AG04449 (cell line): ENCODE data around the gene TJP1.
"Not testable (repeated sequence)": the region's sequence is repeated elsewhere in the genome, so short reads cannot be mapped to it uniquely, and the experiment has no call there.

Experiments
- CTCF ChIA-PET: fragments of 350-600 bp; formaldehyde crosslinking; extraction: SDS; loops from one replicate; lab custom pipeline; 2021; ENCODE audit warnings: antibody characterized with exemption; lab: Yijun Ruan, JAX
- POLR2A ChIA-PET: fragments of 400-600, 350-600 bp; formaldehyde crosslinking; extraction: SDS; loops from one replicate; lab custom pipeline; 2020; ENCODE audit warnings: antibody characterized with exemption, inconsistent platforms; lab: Yijun Ruan, JAX
- DNase-seq: peaks from one replicate; pipeline ENCODE4 v3.0.0-alpha.2; 2010; ENCODE audit warnings: low read depth, low spot score
- H3K4me3 ChIP-seq: 2 replicates; pipeline ENCODE4 v1.5.1; 2011; ENCODE audit warnings: low read depth, mild to moderate bottlenecking, control low read depth, low read length
- TF ChIP-seq, protein P1 (sequence below): IDR thresholded peaks from one replicate; pipeline ENCODE4 v1.5.1; 2011; ENCODE audit warnings: mild to moderate bottlenecking, moderate library complexity, low read length, control low read depth, inconsistent platforms; ENCODE audit not compliant: insufficient read depth; ENCODE audit errors: missing control alignments

The TJP1 gene

DNA sequence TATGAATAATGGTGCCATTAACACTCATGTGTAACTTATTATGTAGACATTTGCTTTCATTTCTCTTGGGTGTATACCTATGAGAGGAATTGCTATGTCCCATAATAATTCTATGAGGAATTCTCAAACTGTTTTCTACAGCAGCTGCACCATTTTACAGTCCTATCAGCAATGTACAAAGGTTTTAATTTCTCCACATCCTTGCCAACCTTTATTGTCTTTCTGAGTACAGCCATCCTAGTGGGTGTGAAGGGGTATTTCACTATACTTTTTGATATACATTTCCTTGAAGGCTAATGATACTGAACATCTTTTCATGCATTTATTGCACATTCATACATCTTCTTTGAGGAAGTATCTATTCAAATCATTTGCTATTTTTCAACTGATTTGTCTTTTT is 34.5 kb downstream of the TJP1 start:
- no peak overlapping the region for H3K4me3 ChIP-seq
- ChIA-PET POLR2A (no interaction called here), CTCF (interaction anchor here (4.2 kb wide), 1 partner anchor 138 kb away, joined by 13 read pairs; no protein-coding TSS in a partner anchor)
- no peak for DNase-seq
- TF ChIP-seq, protein P1, sequence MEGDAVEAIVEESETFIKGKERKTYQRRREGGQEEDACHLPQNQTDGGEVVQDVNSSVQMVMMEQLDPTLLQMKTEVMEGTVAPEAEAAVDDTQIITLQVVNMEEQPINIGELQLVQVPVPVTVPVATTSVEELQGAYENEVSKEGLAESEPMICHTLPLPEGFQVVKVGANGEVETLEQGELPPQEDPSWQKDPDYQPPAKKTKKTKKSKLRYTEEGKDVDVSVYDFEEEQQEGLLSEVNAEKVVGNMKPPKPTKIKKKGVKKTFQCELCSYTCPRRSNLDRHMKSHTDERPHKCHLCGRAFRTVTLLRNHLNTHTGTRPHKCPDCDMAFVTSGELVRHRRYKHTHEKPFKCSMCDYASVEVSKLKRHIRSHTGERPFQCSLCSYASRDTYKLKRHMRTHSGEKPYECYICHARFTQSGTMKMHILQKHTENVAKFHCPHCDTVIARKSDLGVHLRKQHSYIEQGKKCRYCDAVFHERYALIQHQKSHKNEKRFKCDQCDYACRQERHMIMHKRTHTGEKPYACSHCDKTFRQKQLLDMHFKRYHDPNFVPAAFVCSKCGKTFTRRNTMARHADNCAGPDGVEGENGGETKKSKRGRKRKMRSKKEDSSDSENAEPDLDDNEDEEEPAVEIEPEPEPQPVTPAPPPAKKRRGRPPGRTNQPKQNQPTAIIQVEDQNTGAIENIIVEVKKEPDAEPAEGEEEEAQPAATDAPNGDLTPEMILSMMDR, result no peak

DNA sequence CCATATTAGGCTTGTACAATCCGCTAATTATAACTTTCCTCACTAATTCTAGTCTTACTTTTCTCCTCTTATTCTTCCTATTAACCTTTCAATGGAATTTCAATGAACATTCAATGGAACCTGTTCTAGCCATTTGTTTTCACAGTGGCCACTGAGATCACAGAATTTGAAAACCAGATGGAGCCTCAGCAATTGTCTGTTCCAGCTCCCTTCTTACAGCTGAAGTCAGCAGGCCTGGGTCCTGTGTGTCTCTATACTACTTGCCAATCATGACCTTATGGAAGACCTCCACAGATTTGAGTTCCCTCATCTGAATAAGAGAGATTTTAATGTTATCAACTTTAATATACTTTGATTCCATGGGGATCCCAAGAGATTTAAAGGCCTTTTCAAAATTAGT is 36.6 kb downstream of the TJP1 start:
- POLR2A ChIA-PET, result no interaction called here
- CTCF ChIA-PET, result interaction anchor here (4.2 kb wide), 1 partner anchor 140 kb away, joined by 13 read pairs; no protein-coding TSS in a partner anchor
- TF ChIP-seq, protein P1, result no peak
- H3K4me3 ChIP-seq, result no peak overlapping the region
- no peak for DNase-seq

DNA sequence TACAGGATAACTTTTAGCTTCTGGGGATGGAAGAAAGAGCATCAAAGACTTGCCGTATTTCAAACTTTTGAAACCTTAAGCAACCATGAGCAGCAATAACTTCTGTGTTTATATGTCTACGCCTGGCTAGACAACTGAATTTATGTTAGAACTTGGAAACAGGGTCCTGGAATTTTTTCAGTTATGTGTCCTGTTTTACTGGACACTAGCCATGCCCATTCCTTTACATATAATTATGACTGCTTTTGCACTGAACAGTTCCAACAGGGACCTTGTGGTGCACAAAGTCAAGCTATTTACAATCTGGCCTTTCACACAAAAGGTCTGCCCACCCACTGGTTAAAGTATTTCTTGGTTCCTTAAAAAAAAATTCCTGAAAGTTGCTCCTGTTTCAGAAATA is 37.1 kb downstream of the TJP1 start:
- no peak overlapping the region for H3K4me3 ChIP-seq
- DNase-seq, result no peak
- TF ChIP-seq, protein P1, result no peak
- ChIA-PET POLR2A (no interaction called here), CTCF (interaction anchor here (4.2 kb wide), 1 partner anchor 140 kb away, joined by 13 read pairs; no protein-coding TSS in a partner anchor)

DNA sequence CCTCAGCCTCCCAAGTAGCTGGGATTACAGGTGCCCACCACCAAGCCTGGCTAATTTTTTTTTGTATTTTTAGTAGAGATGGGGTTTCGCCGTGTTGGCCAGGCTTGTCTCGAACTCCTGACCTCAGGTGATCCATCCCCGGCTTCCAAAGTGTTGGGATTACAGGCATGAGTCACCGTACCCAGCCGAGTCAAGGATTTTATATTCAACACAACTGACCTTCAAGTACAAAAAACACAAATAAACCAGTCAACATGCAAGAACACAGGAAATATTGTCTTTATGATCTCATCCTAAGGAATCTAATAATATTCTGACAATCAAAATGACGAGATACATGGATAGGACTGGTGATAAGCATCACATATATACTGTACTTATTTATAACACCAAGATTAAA is 37.9 kb downstream of the TJP1 start:
- ChIA-PET CTCF (interaction anchor here (4.2 kb wide), 1 partner anchor 141 kb away, joined by 13 read pairs; no protein-coding TSS in a partner anchor), POLR2A (no interaction called here)
- H3K4me3 ChIP-seq, result no peak overlapping the region
- no peak for DNase-seq
- TF ChIP-seq, protein P1, result no peak

DNA sequence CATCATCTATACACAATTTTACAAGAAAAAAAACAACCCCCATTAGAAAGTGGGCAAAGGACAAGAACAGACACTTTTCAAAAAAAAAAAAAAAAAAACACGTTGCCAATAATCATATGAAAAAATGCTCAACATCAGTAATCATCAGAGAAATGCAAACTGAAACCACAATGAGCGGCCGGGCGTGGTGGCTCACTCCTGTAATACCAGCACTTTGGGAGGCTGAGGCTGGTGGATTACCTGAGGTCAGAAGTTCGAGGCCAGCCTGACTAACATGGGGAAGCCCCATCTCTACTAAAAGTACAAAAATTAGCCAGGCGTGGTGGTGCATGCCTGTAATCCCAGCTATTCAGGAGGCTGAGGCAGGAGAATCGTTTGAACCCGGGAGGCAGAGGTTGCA is 39.5 kb downstream of the TJP1 start:
- POLR2A ChIA-PET, H3K4me3 ChIP-seq, DNase-seq: not testable (repeated sequence)
- CTCF ChIA-PET, result interaction anchor here (0.8 kb wide), 1 partner anchor 142 kb away, joined by 3 read pairs; no protein-coding TSS in a partner anchor

DNA sequence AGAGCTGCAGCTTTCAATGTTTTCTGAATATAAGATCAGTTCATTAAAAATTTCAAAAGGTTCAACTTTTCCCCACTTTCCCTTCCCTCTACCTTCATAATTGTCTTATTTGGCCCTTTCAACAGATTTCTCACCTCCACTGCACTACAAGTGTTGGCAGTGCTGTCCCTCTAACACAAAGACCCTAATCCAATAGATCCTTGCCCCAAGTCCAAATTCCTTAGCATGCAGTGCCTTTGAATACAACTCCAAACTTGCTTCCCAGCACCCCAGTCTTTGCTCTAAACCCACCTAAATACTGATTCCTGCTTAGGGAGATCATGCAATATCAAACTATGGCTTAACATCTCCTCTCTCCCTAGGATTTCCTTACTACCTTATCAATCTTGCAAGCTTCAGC is 43.9 kb downstream of the TJP1 start:
- TF ChIP-seq, protein P1, result no peak
- ChIA-PET CTCF (no interaction called here), POLR2A (no interaction called here)
- H3K4me3 ChIP-seq, result no peak overlapping the region
- no peak for DNase-seq

DNA sequence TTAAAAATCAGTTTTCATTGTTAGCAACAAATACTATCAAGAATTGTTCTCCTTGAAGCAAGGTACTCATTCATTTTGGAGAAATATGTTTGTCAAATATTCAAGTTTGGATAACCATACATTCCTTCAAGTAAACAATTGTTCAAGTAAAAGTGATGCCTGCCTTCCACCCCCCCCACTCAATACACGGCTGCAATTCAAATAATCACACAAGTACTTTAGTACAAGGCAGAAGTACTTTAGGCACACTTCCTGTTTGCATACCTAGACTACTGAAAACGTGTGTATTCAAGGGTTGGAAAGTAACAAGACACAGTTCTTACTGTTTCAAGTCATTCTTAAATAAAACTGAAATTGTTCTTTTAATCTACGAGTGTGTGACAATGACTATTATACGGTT is 45.4 kb downstream of the TJP1 start:
- TF ChIP-seq, protein P1, result no peak
- H3K4me3 ChIP-seq, result no peak overlapping the region
- POLR2A ChIA-PET, result no interaction called here
- CTCF ChIA-PET, result interaction anchor here (0.9 to 4.5 kb wide), 3 partner anchors 9 to 295 kb away, joined by 3 to 16 read pairs (median 3); no protein-coding TSS in a partner anchor
- DNase-seq, result no peak
